Amniotic stem cell (primary cell): ENCODE measurements around the gene OTOF.

Source experiments
- DNase-seq: peaks from one replicate; lab custom pipeline; 2025; lab: John Stamatoyannopoulos, UW

OTOF gene

DNA sequence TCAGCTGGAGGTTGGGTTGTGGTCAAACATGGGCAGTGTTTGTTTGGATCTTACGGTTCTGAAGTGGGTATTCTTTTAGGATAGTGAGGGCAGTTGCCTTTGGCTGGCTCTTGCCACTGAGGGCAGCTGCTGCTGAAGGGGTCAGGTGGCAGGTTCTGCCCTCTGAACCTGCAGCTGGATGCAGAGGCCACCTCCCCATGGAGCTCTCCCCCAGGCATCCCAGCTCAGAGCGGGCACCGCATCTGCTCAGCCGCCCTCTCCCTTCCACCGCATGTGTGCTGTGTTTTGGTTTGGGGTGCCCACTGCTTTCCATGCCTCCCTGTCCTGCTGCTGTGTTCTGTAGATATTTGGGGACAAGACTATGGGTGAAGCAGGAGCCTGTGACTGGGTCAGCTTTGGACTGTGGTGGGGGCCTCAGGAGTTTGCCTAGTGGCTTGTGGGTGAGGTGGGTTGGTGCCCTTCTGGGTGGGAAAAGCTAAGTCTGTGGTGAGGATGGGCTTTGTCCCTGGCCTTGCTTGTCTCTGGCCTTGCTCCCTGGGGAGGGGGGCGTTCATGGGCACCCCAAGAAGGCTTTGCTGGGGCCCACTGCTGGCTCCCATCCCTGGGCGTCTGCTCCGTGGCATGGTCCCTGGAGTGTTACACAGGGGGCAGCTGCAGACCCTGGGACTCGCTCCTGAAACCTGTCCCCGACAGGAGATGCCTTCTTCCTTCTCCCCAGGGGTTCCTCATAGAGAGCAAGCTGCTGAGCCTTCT lies 28.5 kb downstream of the OTOF start:
- no peak for DNase-seq

DNA sequence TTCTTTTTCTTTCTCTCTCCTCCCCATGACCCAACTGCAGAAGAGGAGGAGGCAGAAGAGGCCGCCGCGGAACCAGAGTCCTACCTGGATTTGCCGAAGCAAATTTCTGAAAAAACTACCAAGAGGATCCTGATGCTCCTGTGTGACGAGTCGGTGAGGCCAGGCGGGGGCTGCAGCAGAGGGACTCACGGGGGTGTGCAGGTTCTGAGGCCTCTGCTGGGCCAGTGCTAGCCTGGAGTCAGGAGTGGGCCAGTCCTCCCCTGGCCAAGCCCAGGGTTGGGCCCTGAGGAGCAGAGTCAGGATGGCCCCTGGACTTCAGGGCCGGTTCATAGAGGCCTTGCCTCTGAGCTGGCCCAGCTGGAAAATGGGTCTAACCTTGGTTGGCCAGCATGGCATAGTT lies 29.3 kb downstream of the OTOF start:
- no peak for DNase-seq

DNA sequence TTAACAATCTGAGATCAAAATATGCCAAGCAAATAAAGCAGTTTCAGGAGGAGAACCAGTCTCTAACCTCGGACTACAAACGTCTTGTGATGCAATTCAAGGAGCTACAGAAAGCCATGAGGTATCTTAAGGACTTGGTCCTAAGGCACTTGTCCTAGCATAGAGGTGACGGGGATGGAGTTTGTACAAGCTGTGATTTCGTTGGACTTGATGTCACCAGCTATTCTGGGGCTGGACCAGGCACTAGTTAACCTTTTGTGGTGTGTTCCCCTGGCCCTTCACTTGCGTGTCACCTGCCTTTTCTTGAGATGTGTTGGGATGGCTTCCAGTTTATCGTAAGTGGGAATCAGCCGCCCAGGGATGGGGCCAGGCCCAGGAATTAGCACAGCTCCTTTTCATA lies 33.7 kb downstream of the OTOF start:
- no peak for DNase-seq

DNA sequence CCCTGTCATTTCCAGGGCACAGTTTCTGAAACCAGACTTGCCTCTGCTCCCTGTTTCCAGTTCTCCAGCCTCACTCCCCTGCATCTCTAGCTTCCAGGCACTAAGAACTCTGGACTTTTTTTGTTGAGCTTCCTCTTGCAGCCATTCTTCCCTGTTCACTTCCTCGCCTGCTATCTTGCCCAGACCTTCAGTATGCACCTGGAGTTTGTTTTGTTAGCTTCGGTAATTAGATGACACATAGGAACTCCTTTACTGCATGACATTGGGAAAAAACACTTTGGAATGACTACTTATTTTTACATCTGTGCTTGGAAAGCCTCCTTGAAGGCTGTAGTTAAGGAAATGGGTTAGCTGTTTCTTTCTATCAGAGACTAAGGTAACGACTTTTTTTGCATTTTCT lies 35.2 kb downstream of the OTOF start:
- DNase-seq = no peak

DNA sequence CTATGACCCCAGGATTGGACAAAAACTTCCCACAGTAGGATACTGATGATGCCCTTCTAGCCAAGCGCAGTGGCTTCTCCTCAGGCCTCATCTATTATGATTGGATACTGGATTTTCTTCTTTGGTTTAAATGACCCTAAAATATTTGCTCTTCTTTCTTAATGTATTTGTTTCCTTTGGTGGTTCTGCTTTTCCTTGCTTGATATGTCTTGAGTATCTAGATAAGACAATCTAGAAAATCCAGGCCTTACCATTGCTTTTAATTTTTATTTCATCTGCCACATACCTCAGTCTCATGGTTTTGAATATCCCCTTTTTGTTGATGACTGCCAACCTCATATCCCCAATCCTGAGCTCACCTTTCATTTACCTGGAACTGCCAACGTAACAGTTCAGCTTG lies 35.6 kb downstream of the OTOF start:
- no peak for DNase-seq

DNA sequence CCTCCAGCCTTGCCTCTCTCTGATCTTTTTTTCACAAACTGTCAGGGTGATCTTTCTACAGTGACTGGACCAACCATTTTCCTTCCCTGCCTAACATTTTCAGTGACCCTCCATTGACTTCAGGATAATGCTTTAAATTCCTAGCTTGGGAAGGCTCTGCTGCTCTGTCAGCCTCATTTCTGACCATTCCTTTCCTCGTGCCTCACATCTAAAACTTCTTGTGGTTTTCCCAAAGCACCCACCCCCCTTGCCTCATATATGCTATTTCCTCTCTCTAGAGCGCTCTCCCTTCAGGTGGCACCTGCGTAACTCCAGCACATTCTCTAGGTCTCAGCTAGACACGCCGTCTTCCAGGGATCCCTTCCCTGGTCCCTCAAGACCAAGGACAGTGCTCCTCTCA lies 39.0 kb downstream of the OTOF start:
- DNase-seq = no peak

DNA sequence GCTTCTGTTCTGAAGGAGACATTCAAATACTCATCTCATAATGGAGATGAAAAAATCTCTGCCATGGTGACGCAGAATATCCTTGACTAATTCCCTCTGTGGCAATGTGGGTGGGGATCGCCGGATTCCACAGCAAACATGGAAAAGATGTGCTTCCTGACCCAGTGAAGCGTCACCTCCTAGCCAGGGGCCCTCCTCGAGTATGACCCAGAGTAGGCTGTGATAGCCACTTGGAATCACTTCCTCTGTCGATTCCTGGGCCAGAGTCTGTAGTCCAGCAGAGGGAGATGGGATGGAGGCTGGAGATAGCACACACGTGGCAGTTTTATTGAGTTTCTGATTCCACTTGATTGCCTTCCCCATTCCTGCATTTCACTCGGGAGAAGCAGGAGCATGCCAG lies 39.4 kb downstream of the OTOF start:
- peak; percentile 67 for DNase-seq

DNA sequence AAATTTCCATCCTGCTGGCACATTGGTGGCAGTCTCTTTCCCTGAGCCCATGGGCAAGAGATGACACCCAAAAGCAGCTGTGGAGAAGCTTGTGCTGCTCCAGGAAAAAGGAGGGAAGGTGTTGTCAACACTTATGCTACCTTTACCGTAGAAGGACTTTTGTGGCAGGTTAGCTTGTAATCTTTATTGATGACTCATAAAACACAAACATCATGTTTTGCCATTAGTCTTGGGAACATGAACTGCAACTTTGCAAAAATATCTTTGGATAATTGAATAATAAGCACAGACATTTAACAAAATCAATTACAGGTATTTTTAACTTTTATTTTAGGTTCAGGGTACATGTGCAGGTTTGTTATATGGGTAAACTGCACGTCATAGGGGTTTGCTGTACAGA lies 42.8 kb downstream of the OTOF start:
- DNase-seq = no peak

DNA sequence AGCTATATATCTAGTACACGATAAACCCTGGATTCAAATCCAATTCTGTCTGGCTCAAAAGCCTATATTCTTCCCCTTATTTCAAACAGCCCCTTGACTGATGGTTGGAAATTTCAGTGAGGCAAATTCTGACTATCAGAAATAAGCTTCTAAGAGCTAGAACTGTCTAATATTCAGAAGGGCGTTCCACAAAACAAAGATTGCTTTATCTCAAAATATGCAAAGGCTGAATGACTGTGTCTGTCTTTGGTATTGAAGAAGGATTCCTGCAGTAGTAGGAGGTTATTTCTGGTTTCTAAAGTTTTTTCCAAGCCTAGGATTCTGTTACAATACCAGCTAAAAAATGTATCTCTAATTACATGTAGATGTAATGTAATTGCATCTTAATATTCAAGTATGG lies 45.1 kb downstream of the OTOF start:
- no peak for DNase-seq

DNA sequence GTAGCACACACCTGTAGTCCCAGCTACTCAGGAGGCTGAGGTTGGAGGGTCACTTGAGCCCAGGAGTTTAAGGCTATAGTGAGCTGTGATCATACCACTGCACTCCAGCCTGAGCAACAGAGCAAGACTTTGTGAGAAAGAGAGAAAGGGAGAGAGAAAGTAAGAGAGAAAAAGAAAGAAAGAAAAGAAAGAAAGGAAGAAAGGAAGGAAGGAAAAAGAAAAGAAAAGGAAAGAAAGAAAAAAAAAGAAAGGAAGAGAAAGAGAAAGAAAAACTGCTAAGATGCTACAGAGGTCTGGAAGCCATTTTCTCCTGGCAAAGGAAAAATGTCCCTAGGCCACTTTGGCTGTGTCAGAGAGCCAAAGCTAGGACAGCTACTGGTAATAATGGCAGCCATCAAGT lies 45.6 kb downstream of the OTOF start:
- DNase-seq = no peak

DNA sequence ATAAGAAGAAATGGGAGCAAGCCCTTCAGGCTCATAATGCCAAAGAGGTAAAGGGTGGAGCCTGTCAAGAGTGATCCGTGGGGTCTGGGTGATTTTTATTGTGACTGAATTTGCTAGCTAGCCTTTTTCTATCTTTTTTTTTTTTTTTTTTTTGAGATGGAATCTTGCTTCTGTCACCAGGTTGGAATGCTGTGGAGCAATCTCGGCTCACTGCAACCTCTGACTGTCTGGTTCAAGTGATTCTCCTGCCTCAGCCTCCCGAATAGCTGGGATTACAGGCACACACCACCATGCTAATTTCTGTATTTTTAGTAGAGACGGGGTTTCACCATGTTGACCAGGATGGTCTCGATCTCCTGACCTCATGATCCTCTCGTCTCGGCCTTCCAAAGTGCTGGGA lies 47.1 kb downstream of the OTOF start:
- DNase-seq = no peak

DNA sequence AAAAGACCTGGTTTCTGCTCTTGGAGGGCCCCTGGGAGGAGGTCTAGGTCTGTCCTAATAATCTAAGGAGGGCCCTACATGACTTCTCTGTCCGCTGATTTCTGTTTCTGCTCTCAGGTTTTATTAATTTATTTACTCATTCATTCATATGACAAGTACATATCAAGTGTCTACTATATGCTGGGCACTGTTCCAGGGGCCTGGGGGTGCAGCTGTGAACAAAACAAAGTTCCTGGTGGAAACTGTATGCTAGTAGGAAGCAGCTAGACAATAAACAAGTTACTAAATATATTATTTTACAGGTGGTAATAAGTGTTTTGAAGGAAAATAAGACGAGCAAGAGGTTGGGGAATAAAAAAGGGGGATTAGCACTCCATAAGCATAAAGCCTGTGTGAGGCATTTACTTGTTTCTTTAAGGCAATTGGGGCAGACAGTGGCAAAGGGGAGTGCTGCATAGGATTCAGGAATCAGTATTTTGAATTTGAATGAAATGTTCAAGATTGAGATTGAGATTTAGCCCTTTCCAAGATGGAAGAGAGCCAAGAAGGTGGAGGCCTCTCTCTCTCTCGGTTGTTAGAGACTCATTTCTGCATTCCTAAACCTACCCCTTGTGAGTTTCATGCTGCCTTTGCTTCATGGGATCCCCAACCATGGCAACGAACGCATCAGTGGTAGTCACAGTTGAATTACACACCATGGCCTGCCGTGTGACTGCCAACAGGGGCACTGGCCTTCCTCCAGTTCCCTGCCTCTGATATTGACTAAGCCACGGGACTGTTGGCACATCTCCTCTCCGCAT lies 47.9 kb downstream of the OTOF start:
- DNase-seq = no peak

DNA sequence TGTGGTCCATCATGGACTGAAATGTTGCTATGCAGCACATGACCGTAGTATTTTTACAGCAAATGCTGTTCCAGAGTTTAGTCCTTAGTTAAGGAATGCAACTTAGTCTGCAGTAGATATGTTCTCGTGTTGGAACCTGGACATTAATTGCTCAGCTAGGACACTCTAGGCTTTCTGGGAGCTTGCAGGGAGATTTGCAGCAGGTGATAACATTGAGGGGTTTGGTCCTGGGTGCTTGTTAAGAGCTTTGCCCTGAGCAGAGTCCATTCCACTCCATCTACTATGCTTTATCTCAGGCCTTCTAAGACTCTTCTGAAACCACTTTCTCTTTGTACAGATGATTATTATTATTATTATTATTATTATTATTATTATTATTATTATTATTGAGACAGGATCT lies 49.1 kb downstream of the OTOF start:
- DNase-seq = no peak

DNA sequence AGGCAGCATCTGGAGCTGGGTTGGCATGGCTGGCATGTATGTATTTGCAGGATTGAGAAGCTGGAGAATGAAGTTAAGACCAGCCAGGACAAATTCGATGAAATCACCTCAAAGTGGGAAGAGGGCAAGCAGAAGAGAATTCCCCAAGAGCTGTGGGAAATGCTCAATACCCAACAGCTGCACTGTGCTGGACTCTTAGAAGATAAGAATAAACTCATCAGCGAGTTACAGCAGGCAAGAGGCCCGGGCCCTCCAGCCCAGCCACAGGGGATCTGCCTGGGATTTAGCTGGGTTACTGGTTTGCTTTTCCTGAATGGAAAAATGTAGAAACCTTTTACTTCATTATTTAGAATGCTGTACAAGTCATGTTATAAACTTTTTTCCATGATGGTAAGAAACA lies 53.7 kb downstream of the OTOF start:
- DNase-seq = no peak

DNA sequence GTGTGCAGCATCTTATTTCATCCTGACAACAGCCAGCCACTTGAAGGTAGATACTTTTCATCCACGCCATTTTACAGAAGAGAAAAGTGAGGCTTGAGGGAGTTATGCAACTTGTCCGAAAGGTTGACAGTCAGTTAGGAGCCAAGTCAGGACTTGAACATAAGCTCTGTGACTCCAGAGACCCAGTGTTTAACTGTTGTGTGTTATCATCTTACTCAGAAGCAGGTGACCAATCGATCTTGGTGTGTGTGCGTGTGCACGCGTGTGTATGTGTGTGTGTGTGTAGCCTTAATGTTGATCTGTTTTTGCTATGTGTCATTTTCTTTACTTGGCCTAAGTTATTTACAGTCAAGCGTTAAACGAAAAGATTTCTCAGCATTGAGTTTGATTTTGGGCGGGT lies 54.2 kb downstream of the OTOF start:
- no peak for DNase-seq

DNA sequence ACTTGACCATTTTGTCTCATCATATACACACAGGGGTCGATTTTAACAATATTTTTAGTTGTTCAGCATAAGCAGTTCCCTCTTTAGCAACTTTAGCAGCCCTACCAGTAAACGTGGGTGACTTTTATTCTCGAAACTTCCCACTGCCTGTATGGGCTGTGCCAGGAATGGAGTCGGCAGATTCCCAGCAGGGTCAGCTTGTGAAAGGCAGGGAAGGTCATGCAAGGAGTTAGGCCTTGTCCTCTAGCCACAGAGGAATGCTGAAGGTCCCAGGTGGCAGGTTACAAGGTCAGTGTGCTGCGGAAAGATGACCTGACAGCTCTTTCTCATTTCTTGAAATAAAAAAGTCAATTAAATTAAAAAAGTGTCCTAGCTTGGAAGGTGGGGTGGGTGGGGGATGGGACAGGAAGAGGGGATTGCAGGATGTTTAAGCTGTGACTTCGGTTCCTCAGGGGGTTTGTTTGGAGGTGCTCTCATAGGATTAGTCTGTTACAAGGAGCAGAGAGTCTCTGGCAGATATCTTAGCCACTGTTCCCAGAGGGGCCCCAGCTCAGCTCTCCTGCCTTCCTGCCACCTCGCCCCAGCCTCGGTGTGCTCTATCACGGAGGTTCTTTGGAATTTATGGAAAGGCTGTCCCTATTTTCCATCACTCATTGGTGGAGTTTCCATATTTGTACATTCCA lies 54.8 kb downstream of the OTOF start:
- DNase-seq = no peak

DNA sequence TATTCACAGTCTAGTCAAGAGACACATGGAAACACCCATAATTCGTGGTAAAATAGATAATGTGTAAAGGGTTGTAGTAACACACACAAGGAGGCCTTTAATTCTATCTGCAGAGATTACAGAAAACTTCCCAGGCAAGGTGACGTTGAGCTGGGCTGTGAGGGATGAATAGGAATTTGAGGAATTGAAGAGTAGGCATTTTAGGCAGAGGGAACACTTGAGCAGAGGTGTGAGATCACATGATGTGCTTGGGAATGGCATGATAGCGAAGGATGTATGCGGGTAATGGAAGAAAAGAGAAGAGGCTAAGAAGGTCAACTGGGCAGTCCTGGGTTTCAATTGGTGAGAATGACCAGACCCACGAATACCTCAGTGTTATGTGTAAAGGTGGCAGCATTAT lies 56.0 kb downstream of the OTOF start:
- DNase-seq = no peak

DNA sequence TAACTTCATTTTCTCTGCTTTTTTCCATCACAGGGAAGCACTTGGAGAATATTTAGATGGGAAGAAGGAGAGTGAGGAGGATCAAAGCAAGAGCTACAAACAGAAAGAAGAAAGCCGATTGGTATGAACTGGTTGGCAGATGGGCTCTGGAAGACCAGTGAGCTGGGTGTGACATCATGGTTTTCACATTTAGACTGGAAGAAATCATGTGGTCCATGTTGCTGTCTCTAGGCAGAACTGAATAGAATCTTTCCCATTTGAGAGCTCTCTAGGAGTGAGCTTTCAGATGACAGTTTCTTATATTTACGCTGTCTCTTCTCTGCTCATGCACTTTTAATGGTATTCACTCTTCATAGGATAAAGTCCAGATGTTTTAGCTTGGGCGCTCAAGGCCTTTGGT lies 63.6 kb downstream of the OTOF start:
- no peak for DNase-seq

DNA sequence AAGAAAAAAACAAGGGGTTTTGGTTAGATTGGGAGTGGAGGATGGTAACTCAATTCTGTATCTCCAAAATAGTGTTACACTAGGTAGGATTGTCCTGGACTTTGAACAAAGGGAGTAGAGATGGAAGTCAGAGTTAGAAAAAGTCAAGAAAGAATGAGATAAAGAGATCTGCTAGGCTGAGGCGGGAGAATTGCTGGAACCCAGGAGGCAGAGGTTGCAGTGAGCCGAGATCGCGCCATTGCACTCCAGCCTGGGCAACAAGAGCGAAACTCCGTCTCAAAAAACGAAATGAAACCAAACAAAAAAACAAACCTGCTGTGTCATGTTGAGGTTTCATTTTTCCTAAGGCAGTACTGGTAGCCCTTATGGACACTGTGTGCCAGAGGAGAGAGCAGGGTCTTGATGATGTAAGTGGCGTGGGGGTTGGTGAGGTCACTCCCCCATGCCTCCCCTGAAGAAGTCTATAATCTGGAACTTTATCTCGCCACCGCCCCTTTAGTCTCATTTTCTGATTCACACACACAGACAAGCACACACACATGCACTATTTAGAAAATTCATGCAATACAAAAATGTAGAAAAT lies 65.7 kb downstream of the OTOF start:
- no peak for DNase-seq

DNA sequence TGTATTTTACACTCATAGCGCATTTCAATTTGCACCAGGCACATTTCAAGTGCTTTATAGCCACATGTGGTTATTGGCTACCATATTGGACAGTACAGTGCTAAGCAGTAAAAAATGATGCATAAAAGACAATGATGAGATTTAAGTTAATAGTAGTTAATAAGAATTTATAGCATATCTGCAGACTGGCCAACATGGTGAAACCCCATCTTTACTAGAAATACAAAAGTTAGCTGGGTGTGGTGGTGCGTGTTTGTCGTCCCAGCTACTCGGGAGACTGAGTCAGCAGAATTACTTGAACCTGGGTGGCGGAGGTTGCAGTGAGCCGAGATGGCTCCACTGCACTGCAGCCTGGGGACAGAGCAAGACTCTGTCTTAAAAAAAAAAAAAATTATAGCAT lies 66.5 kb downstream of the OTOF start:
- DNase-seq = no peak

DNA sequence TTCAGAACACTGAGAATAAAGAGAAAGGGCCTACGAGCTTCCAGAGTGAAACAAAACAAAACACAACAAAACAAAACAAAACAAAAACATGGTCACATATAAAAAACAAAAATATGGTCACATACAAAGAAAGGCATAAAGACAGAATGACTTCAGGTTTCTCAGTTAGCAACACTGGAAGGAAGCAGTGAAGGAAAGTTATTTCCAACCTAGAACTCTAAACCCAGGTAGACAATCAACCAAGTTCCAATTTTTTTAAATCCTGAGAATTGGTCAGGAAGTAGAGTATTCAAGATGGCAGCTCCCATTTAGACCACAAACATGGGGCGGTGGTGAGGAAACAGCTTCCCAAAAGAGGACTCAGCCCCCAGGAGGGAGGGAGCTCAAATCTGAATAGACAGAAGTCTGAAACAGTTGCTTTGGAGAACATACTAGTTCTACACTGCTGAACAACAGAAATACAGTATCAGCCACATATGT lies 67.1 kb downstream of the OTOF start:
- no peak for DNase-seq

DNA sequence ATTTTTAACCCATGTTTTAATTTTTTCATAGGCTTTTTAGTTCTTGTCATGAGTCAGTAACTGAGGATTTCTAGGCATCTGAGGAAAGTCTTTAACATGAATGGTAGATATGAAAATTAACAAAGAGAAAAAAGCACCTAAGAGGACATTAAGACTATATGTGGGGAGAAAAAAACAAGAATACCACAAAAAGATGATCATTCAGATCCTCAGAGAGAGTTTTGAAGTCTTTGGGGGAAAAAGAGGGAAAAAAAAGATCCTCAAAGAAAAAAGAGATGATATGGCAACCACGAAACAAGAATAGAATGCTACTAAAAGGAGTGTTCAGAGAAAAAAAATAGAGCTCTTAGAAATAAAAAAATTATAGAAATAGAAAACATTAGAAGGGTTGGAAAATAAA lies 68.1 kb downstream of the OTOF start:
- DNase-seq = no peak

DNA sequence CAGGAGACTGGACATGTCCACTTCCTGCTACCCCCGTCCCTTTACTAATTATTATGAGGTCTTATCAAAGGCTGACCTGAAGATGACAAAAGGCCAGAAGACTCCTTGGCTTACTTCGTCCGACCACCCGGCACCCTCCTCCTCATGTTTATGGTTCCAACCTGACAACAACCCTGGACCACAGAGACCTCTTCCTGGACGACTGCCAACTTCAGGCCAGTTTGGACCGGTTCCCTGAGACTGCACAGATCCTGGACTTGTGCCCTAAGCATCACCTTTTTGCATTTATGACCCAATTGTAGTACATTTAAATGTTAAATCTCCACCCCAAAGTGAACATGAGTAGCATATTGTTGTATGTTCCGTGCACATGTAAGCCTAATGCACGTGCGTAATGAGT lies 70.4 kb downstream of the OTOF start:
- no peak for DNase-seq
